Smooth muscle cell (in vitro differentiated cells): Measurements from ENCODE around the gene HAP1. TPM values are rescaled to one million over a fixed set of nuclear protein-coding genes. Genes with fewer than 3 reads are reported as not detected.

Source experiments
- DNase-seq: peaks from one replicate; lab custom pipeline; 2025; ENCODE audit not compliant: unreplicated experiment; lab: John Stamatoyannopoulos, UW
- H2AFZ ChIP-seq: fragments of 200-600 bp; sonication (generic); 2 replicates; pipeline ENCODE4 v1.6.0; 2016; ENCODE audit warnings: antibody characterized with exemption, low read depth, mild to moderate bottlenecking
- H3F3A ChIP-seq: fragments of 200-600 bp; sonication (generic); 2 replicates; pipeline ENCODE4 v1.6.0; 2017; ENCODE audit warnings: antibody characterized with exemption, low read depth
- H3K27ac ChIP-seq: fragments of 200-600 bp; sonication (generic); 2 replicates; pipeline ENCODE4 v1.5.1; 2016; ENCODE audit warnings: low read depth, mild to moderate bottlenecking
- H3K27me3 ChIP-seq: fragments of 200-600 bp; sonication (generic); 2 replicates; pipeline ENCODE4 v1.6.1; 2016; ENCODE audit warnings: low read depth, mild to moderate bottlenecking
- H3K36me3 ChIP-seq: fragments of 200-600 bp; sonication (generic); 2 replicates; pipeline ENCODE4 v1.5.1; 2016; ENCODE audit warnings: low read depth
- H3K4me1 ChIP-seq: fragments of 200-600 bp; sonication (generic); 2 replicates; pipeline ENCODE4 v1.5.1; 2016; ENCODE audit warnings: low read depth
- H3K4me2 ChIP-seq: fragments of 200-600 bp; sonication (generic); 2 replicates; pipeline ENCODE4 v1.6.0; 2016; ENCODE audit warnings: mild to moderate bottlenecking
- H3K4me3 ChIP-seq: fragments of 200-600 bp; sonication (generic); 2 replicates; pipeline ENCODE4 v1.5.1; 2016; ENCODE audit warnings: mild to moderate bottlenecking
- H3K79me2 ChIP-seq: fragments of 200-600 bp; sonication (generic); 2 replicates; pipeline ENCODE4 v1.6.0; 2016; ENCODE audit warnings: low read depth, mild to moderate bottlenecking
- H3K9ac ChIP-seq: fragments of 200-600 bp; sonication (generic); 2 replicates; pipeline ENCODE4 v1.6.0; 2016; ENCODE audit warnings: low read depth
- H3K9me3 ChIP-seq: fragments of 200-600 bp; sonication (generic); replicated peaks from 2 replicates; pipeline ENCODE4 v1.5.1; 2016; ENCODE audit warnings: low read depth
- H4K20me1 ChIP-seq: fragments of 200-600 bp; sonication (generic); 2 replicates; pipeline ENCODE4 v1.6.0; 2016; ENCODE audit warnings: low read depth
- CTCF ChIP-seq: fragments of 200-600 bp; sonication (generic); IDR thresholded peaks from 2 replicates; pipeline ENCODE4 v1.5.1; 2017; ENCODE audit warnings: borderline replicate concordance, mild to moderate bottlenecking, antibody characterized with exemption; ENCODE audit not compliant: insufficient read depth, poor library complexity, severe bottlenecking
- WGBS: methylation state at CpG from one replicate; pipeline ENCODE4 v1.1.7; 2016; ENCODE audit warnings: low lambda C conversion rate; 5-methylcytosine and 5-hydroxymethylcytosine counted together
- polyA plus RNA-seq: library from polyadenylated mRNA; unstranded; fragments of >200 nt; fragmentation: Nextera tagmentation; extraction: Ambion mirVana; gene quantifications from 2 replicates; pipeline ENCODE4 v1.2.1, GENCODE V29; 2016
- total RNA-seq: library from RNA; depleted of rRNA; stranded (reverse); fragments of >200 nt; gene quantifications from 2 replicates; pipeline ENCODE4 v1.2.3, GENCODE V29; 2014

HAP1 gene
- total and polyA plus RNA-seq, 2 experiments from 2014 or later, result 0.36 to 0.73 TPM

GRCh38 chr17:41725134-41725533, 9.3 kb downstream of the HAP1 start:
- WGBS, result 88% methylated on average over 5 of the region's 5 CpGs
- Histone ChIP-seq H3K27me3 (peaks cover 1% of the 10 kb centered on the region), H3K27ac (no peak overlapping the region), H3K4me1 (no peaks in the 10 kb centered on the region), H3K36me3 (no peaks in the 10 kb centered on the region), H4K20me1 (no peaks in the 10 kb centered on the region), H2AFZ (no peak overlapping the region), H3K9me3 (no peaks in the 10 kb centered on the region), H3K79me2 (no peaks in the 10 kb centered on the region), H3K4me3 (no peak overlapping the region), H3F3A (no peaks in the 10 kb centered on the region), H3K9ac (no peak overlapping the region), H3K4me2 (no peak overlapping the region)
- no peak for TF ChIP-seq CTCF
- no peak for DNase-seq

- WGBS, result 84% methylated on average over 16 of the region's 17 CpGs
- Histone ChIP-seq H2AFZ (no peak overlapping the region), H3K9ac (no peak overlapping the region), H3K27ac (no peak overlapping the region), H3K4me3 (no peak overlapping the region), H3K4me1 (no peaks in the 10 kb centered on the region), H3K9me3 (no peaks in the 10 kb centered on the region), H4K20me1 (no peaks in the 10 kb centered on the region), H3F3A (no peaks in the 10 kb centered on the region), H3K79me2 (no peaks in the 10 kb centered on the region), H3K36me3 (no peaks in the 10 kb centered on the region), H3K4me2 (no peak overlapping the region), H3K27me3 (no peaks in the 10 kb centered on the region)
- no peak for TF ChIP-seq CTCF
- DNase-seq, result no peak
These were observed 9.9 kb downstream of the HAP1 start for GRCh38 chr17:41724476-41725050.

GRCh38 chr17:41723801-41724475, 10.5 kb downstream of the HAP1 start:
- 85% methylated on average over 12 of the region's 12 CpGs for WGBS
- Histone ChIP-seq H3K4me1 (no peaks in the 10 kb centered on the region), H3K79me2 (no peaks in the 10 kb centered on the region), H3K9ac (no peak overlapping the region), H3K9me3 (no peaks in the 10 kb centered on the region), H2AFZ (no peak overlapping the region), H3K27me3 (no peaks in the 10 kb centered on the region), H3F3A (no peaks in the 10 kb centered on the region), H4K20me1 (no peaks in the 10 kb centered on the region), H3K36me3 (no peaks in the 10 kb centered on the region), H3K4me2 (no peak overlapping the region), H3K27ac (no peak overlapping the region), H3K4me3 (no peak overlapping the region)
- no peak for TF ChIP-seq CTCF
- DNase-seq, result no peak

GRCh38 chr17:41722231-41722630, 12.2 kb downstream of the HAP1 start:
- H3K27ac ChIP-seq, result no peak overlapping the region
- no peaks in the 10 kb centered on the region for H4K20me1 ChIP-seq
- no peaks in the 10 kb centered on the region for H3K4me1 ChIP-seq
- WGBS, result 94% methylated on average over 7 of the region's 7 CpGs
- DNase-seq, result no peak
- H3K79me2 ChIP-seq, result no peaks in the 10 kb centered on the region
- H3K9me3 ChIP-seq, result no peaks in the 10 kb centered on the region
- H3K4me2 ChIP-seq, result no peak overlapping the region
- no peaks in the 10 kb centered on the region for H3K27me3 ChIP-seq
- no peaks in the 10 kb centered on the region for H3F3A ChIP-seq
- no peaks in the 10 kb centered on the region for H3K36me3 ChIP-seq
- H3K4me3 ChIP-seq, result no peak overlapping the region
- no peak overlapping the region for H3K9ac ChIP-seq
- no peak for TF ChIP-seq CTCF
- no peak overlapping the region for H2AFZ ChIP-seq
